DND-41 (cell line): ENCODE results near the gene PPP1R14D.
A peak's percentile ranks its signal among the peaks of the same experiment; 100 is the strongest.

Source experiments
- ATAC-seq: fragments of 200-7000 bp; cut with Tn5 transposase; 3 replicates; pipeline ENCODE4 v1.9.1; 2021; ENCODE audit warnings: low read depth; ENCODE audit not compliant: insufficient read depth
- DNase-seq: peaks from one replicate; pipeline ENCODE4 v3.0.0-alpha.2; 2020
- H2AFZ ChIP-seq: 2 replicates; pipeline ENCODE4 v1.6.0; 2012; ENCODE audit warnings: low read depth, low read length
- H3K27ac ChIP-seq: 2 replicates; pipeline ENCODE4 v1.5.1; 2012; ENCODE audit warnings: low read length, inconsistent platforms
- H3K27me3 ChIP-seq: fragments of 200-600 bp; sonication (generic); 2 replicates; pipeline ENCODE4 v1.6.0; 2012; ENCODE audit warnings: low read length, mild to moderate bottlenecking, inconsistent platforms; ENCODE audit not compliant: insufficient read depth, poor library complexity
- H3K36me3 ChIP-seq: 2 replicates; pipeline ENCODE4 v1.5.1; 2012; ENCODE audit warnings: low read length, inconsistent platforms; ENCODE audit not compliant: insufficient read depth
- H3K4me1 ChIP-seq: 2 replicates; pipeline ENCODE4 v1.5.1; 2012; ENCODE audit warnings: mild to moderate bottlenecking, low read length; ENCODE audit not compliant: insufficient read depth
- H3K4me2 ChIP-seq: 2 replicates; pipeline ENCODE4 v1.6.0; 2012; ENCODE audit warnings: mild to moderate bottlenecking, moderate library complexity, low read length, inconsistent platforms; ENCODE audit not compliant: insufficient read depth
- H3K4me3 ChIP-seq, 2 experiments: fragments of 200-600 bp in 1 of 2; shearing (Covaris generic) in 1 of 2; 2 replicates each; pipeline ENCODE4 v1.5.1; 2012 to 2016; ENCODE audit warnings: inconsistent platforms in 2 of 2, low read length in 2 of 2, mild to moderate bottlenecking in 2 of 2, low read depth in 1 of 2, moderate library complexity in 1 of 2
- H3K79me2 ChIP-seq: 2 replicates; pipeline ENCODE4 v1.6.0; 2012; ENCODE audit warnings: low read length, inconsistent platforms; ENCODE audit not compliant: insufficient read depth
- H3K9ac ChIP-seq: 2 replicates; pipeline ENCODE4 v1.6.0; 2012; ENCODE audit warnings: low read depth, mild to moderate bottlenecking, inconsistent platforms, low read length, moderate library complexity
- H3K9me3 ChIP-seq: 2 replicates; pipeline ENCODE4 v1.5.1; 2012; ENCODE audit warnings: low read length, moderate library complexity, mild to moderate bottlenecking, inconsistent platforms; ENCODE audit not compliant: insufficient read depth, severe bottlenecking
- H4K20me1 ChIP-seq: 2 replicates; pipeline ENCODE4 v1.6.0; 2012; ENCODE audit warnings: low read length; ENCODE audit not compliant: insufficient read depth
- CTCF ChIP-seq: IDR thresholded peaks from 2 replicates; pipeline ENCODE4 v1.5.1; 2012; ENCODE audit warnings: borderline replicate concordance, low read length, moderate library complexity, mild to moderate bottlenecking; ENCODE audit not compliant: poor library complexity, severe bottlenecking; ENCODE audit errors: extremely low read depth
- EZH2 ChIP-seq: IDR thresholded peaks from 3 replicates; pipeline ENCODE4 v1.6.1; 2012; ENCODE audit warnings: borderline replicate concordance, low read depth, mild to moderate bottlenecking, moderate library complexity, low read length, inconsistent platforms; ENCODE audit not compliant: severe bottlenecking

Gene PPP1R14D

GRCh38 chr15:40787991-40788390 lies 40.5 kb downstream of the PPP1R14D start:
- Histone ChIP-seq H4K20me1 (peaks cover 34% of the 10 kb centered on the region; the same call in 1 of the 2 replicates), H3K4me3 (no peak overlapping the region), H3K36me3 (peaks cover 2% of the 10 kb centered on the region; the same call in 1 of the 2 replicates), H3K9me3 (no peaks in the 10 kb centered on the region), H3K9ac (no peak overlapping the region), H3K4me2 (peak overlapping the region; percentile 23), H2AFZ (no peak overlapping the region), H3K79me2 (peaks cover 36% of the 10 kb centered on the region), H3K27ac (peak overlapping the region; percentile 36), H3K27me3 (no peaks in the 10 kb centered on the region), H3K4me1 (peaks cover 33% of the 10 kb centered on the region)
- DNase-seq (no peak), ATAC-seq (peak; percentile 35; the same call in 2 of the 3 replicates)
- TF ChIP-seq CTCF (no peak), EZH2 (no peak)

- Histone ChIP-seq H4K20me1 (peaks cover 36% of the 10 kb centered on the region; the same call in 1 of the 2 replicates), H3K4me1 (peaks cover 33% of the 10 kb centered on the region), H3K79me2 (peaks cover 36% of the 10 kb centered on the region), H3K27me3 (no peaks in the 10 kb centered on the region), H3K4me2 (peak overlapping the region; percentile 23; the same call in 1 of the 2 replicates), H2AFZ (no peak overlapping the region), H3K4me3 (no peak overlapping the region), H3K27ac (peak overlapping the region; percentile 43), H3K36me3 (peaks cover 2% of the 10 kb centered on the region; the same call in 1 of the 2 replicates), H3K9ac (no peak overlapping the region), H3K9me3 (no peaks in the 10 kb centered on the region)
- TF ChIP-seq EZH2, result no peak
- TF ChIP-seq CTCF, result no peak
- ATAC-seq (peak; percentile 85), DNase-seq (peak; percentile 80)
Observed at GRCh38 chr15:40787344-40787841, 41.1 kb downstream of the PPP1R14D start.

DNA sequence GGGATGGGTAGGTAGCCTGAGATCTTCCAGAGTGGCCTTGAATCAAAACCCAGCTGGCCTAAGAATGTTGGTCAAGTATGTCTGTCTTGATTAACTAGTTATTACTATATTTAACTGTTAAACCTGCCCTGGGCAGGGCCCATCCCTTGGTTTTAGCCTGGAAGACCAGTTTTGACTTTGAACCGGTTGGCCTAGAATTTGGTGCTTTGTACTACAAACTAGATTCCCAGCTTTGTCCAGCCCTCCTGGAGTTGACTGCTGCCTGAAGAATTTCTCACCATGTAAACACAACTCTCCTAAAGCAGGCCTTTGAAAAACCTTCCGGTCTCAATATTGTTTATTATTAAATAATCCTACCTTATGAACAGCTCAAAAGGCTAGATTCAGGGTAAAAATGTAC lies 42.7 kb downstream of the PPP1R14D start:
- no peak for TF ChIP-seq EZH2
- no peak for TF ChIP-seq CTCF
- Histone ChIP-seq H3K9me3 (no peaks in the 10 kb centered on the region), H3K4me1 (peaks cover 33% of the 10 kb centered on the region), H2AFZ (no peak overlapping the region), H3K79me2 (peaks cover 32% of the 10 kb centered on the region), H3K27ac (no peak overlapping the region), H4K20me1 (peaks cover 37% of the 10 kb centered on the region; the same call in 1 of the 2 replicates), H3K4me2 (no peak overlapping the region), H3K9ac (no peak overlapping the region), H3K4me3 (no peak overlapping the region), H3K36me3 (peaks cover 2% of the 10 kb centered on the region; the same call in 1 of the 2 replicates), H3K27me3 (no peaks in the 10 kb centered on the region)
- no peak for DNase-seq
- no peak for ATAC-seq

GRCh38 chr15:40785164-40785563 lies 43.3 kb downstream of the PPP1R14D start:
- no peak overlapping the region for H3K9ac ChIP-seq
- no peak overlapping the region for H3K27ac ChIP-seq
- peaks cover 29% of the 10 kb centered on the region for H3K79me2 ChIP-seq
- H3K36me3 ChIP-seq, result peaks cover 2% of the 10 kb centered on the region; the same call in 1 of the 2 replicates
- TF ChIP-seq EZH2 (no peak), CTCF (no peak)
- H3K4me3 ChIP-seq, result no peak overlapping the region
- no peak for DNase-seq
- no peak overlapping the region for H3K4me2 ChIP-seq
- no peak for ATAC-seq
- H3K4me1 ChIP-seq, result peaks cover 33% of the 10 kb centered on the region
- no peaks in the 10 kb centered on the region for H3K27me3 ChIP-seq
- H2AFZ ChIP-seq, result no peak overlapping the region
- H3K9me3 ChIP-seq, result no peaks in the 10 kb centered on the region
- H4K20me1 ChIP-seq, result peaks cover 37% of the 10 kb centered on the region; the same call in 1 of the 2 replicates
